AG10803 (cell line): ENCODE data around the gene LRP1.

Experiments
- DNase-seq: peaks from one replicate; pipeline ENCODE4 v3.0.0; 2010; ENCODE audit warnings: low read depth
- H3K4me3 ChIP-seq: 2 replicates; pipeline ENCODE4 v1.5.1; 2011; ENCODE audit warnings: mild to moderate bottlenecking, low read length, control low read depth
- CTCF ChIP-seq: conservative IDR thresholded peaks from 2 replicates; pipeline ENCODE4 v1.5.1; 2011; ENCODE audit warnings: mild to moderate bottlenecking, low read length, control low read depth, inconsistent platforms

LRP1 gene

GRCh38 chr12:57133013-57133569 lies 4.8 kb downstream of the LRP1 start:
- DNase-seq: peak; percentile 88
- no peak for TF ChIP-seq CTCF
- H3K4me3 ChIP-seq: peak overlapping the region; percentile 93

DNA sequence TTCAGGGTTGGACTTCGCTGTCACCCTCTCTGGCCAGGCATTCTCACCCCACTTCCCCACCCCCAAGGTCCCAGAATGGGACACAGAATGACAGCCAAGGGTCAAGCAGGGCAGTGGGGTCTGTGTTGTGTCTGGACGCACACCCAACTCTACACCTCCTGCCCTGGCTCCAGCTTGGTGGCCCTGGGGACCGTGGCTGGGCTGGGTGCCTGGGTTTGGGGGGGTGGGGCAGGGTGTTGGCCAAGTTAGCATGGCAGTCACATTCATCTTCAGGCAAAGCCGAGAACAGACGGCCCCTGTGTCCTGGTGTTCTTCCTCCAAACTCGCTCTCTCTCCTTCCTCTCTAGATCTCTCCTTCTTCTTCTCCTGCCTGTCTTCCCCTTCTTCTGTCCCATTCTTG lies 5.6 kb downstream of the LRP1 start:
- TF ChIP-seq CTCF: no peak
- no peak for DNase-seq
- peak overlapping the region; percentile 53 for H3K4me3 ChIP-seq

- DNase-seq: no peak
- H3K4me3 ChIP-seq: peak overlapping the region; percentile 58
- no peak for TF ChIP-seq CTCF
Observed at GRCh38 chr12:57134949-57135348, 6.7 kb downstream of the LRP1 start.

- H3K4me3 ChIP-seq: peak overlapping the region; percentile 58
- DNase-seq: peak; percentile 92
- no peak for TF ChIP-seq CTCF
Observed at GRCh38 chr12:57135527-57136326, 7.4 kb downstream of the LRP1 start.

GRCh38 chr12:57138526-57139272 lies 10.4 kb downstream of the LRP1 start:
- TF ChIP-seq CTCF: no peak
- peak; percentile 76 for DNase-seq
- H3K4me3 ChIP-seq: no peak overlapping the region; the same call in 1 of the 2 replicates

DNA sequence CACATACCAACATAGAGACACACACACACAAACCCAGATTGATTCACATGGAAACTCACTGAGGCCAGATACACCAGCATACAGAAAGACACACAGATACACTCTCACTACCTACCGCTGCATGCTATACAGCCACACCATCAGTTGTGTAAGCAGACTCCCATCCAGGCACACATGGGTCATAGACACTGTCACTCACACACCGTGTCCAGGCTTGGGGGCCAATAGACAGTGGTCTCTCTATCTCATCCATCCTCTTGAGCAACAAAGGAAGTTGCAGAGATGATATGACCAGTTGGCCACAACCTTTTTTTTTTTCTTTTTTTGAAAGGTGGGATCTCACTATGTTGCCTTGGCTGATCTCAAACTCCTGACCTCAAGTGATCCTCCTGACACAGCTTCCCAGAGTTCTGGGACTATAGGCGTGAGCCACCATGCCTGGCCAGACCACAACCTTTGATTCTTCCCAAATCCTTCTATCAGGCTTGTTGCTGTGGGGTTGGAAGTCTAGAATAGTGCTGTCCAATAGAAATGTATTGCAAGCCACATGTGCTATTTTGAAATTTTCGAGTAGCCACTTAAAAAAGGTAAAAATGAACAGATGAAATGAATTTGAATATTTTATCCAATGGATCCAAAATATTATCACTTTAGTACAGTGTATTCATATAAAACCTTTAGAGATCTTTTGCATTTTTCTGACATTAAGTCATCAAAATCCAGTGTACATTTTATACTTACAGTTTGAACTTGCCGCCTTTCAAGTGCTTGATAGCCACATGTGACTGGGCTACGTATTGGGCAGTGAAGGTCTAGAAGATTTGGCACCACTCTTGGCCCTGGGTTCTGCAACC lies 11.7 kb downstream of the LRP1 start:
- no peak for DNase-seq
- H3K4me3 ChIP-seq: no peak overlapping the region
- TF ChIP-seq CTCF: no peak
